ENCODE results near the gene CATSPERZ.
"Not testable (repeated sequence)": the region's sequence is repeated elsewhere in the genome, so short reads cannot be mapped to it uniquely, and the experiment has no call there.

CATSPERZ gene

DNA sequence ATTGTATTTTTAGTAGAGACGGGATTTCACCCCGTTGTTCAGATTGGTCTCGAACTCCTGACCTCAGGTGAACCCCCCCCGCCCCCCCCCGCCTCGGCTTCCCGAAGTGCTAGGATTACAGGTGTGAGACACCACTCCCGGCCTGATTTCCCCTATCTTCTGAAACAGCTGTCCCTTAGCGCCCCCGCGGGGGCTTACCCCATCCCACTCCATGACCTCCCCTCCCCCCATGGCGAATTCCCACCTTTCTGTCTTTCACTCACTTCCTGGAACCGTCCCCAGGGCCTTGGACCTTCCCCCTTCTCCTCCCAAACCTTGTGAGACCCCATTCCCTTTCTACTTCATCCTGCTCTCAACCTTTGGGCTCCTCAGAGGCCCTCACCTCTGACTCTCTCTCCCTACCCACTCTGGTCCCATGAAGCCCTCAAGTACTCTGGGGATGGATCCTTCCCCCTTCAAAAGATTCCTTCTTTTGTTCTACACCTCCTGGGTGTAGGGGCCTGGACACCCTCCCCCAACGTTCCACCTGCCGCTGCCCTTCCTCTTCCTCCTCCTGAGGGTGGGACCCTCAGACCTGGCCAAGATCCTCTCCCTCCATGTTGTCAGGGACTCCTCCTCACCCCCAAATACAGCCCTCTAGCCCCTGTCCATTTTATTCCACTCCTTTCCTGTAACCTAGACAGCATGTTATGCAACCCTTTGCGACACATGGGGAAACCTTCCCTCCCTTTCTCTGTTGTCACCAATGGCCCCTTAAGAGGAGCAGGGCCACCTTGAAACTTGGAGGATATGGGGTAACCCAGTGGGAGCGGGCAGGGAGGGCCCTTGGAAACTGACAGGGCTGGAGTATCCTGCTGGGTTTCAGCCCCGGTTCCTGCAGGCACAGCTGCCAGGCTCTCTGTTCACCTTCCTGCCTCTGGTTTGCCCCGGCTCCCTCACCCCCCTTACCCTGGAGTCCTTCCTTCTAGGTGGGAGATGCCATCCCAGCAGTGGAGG, 18.9 kb downstream of the CATSPERZ start:
- no peak for DNase-seq (ENCODE audit: low read depth in 2 of 2)

DNA sequence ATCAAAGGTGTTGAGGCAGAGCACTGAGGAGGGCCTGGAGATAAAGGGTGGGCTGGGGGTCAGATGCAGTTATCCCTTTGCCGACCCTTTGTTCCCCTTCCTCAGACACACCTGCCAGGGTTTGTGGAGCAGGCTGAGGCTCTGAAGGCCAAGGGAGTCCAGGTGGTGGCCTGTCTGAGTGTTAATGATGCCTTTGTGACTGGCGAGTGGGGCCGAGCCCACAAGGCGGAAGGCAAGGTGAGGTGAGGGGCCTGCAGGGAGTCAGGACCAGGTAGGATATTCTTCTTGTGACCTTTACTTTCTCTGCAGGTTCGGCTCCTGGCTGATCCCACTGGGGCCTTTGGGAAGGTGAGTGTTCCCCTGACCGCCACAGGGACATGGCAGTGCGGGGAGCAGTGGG, 20.4 kb downstream of the CATSPERZ start:
- no peak for DNase-seq (ENCODE audit: low read depth in 2 of 2)

DNA sequence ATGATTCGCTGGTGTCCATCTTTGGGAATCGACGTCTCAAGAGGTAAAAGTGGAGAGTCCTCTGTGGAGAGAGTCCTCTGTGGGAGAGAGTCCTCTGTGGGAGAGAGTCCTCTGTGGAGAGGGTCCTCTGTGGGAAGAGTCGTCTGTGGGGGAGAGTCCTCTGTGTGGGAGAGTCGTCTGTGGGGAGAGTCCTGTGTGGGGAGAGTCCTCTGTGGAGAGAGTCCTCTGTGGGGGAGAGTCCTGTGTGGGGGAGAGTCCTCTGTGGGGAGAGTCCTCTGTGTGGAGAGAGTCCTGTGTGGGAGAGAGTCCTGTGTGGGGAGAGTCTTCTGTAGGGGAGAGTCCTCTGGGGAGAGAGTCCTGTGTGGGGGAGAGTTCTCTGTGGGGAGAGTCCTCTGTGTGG, 20.9 kb downstream of the CATSPERZ start:
- DNase-seq (ENCODE audit: low read depth in 2 of 2) = no peak

DNA sequence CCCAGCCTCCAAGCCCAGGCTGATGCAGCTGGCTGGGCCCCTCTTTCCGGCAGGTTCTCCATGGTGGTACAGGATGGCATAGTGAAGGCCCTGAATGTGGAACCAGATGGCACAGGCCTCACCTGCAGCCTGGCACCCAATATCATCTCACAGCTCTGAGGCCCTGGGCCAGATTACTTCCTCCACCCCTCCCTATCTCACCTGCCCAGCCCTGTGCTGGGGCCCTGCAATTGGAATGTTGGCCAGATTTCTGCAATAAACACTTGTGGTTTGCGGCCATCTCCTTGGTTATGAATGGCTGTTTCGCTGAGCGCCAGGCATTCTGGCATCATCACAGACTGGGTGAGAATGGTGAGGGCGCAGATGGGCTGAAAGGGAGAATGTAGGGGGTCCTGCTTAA, 21.4 kb downstream of the CATSPERZ start:
- DNase-seq (ENCODE audit: low read depth in 2 of 2) = no peak

DNA sequence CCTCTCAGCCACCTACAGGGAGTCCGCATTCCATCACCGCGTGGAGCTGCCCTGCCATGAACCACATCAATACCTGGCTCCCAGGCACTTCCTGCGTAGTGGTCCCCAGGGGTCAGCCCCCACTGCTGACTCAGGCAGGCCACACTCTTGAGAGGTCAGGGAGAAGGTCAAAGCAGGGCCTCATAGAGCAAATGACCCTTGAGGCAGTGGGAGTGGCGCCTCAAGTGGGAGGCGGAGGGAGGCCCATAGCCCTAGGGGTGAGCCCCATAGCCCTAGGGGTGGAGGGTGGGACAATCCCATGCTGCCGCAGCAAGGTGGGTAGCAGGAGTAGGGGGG, 22.7 kb downstream of the CATSPERZ start:
- no peak for DNase-seq (ENCODE audit: low read depth in 2 of 2)

DNA sequence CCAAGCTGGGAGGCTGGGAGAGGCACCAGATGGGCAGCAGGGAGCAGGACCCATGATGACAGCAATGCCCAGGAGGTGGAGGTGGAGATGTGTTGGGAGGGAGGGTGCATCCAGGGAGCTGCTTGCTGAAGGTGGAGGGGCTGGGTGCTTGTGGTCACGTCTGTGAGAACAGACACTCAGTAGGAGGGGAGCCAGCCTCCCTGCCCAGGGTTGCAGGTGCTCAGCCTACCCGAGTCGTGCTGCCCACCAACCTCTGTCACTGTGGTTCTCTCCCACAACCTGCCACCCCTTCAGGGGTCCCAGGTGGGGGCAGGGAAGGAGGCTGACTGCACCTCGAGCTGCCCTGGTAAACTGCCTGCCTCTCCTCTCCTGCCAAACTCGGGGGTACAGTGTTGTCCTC, 23.2 kb downstream of the CATSPERZ start:
- DNase-seq (ENCODE audit: low read depth in 2 of 2) = no peak

DNA sequence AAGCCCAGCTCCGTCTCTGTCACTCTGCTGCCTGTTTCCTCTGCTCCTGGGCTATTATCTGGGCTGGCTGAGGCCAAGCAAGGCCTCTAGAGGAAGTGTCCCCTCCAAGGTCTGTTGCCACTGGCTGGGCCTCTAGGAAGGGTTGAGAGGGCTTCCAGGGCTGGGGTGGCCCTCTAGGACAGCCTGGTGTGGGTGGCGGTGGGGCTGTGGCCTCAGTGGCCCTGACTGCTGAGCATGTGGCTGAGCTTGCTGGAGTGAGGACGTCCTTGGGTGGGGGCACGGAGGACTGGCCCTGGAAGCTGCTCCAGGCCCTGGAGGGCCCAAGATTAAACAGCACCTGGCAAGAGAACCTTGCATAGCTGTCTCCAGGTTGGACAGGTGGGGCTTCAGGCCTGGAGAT, 23.8 kb downstream of the CATSPERZ start:
- DNase-seq (ENCODE audit: low read depth in 2 of 2) = not testable (repeated sequence)

DNA sequence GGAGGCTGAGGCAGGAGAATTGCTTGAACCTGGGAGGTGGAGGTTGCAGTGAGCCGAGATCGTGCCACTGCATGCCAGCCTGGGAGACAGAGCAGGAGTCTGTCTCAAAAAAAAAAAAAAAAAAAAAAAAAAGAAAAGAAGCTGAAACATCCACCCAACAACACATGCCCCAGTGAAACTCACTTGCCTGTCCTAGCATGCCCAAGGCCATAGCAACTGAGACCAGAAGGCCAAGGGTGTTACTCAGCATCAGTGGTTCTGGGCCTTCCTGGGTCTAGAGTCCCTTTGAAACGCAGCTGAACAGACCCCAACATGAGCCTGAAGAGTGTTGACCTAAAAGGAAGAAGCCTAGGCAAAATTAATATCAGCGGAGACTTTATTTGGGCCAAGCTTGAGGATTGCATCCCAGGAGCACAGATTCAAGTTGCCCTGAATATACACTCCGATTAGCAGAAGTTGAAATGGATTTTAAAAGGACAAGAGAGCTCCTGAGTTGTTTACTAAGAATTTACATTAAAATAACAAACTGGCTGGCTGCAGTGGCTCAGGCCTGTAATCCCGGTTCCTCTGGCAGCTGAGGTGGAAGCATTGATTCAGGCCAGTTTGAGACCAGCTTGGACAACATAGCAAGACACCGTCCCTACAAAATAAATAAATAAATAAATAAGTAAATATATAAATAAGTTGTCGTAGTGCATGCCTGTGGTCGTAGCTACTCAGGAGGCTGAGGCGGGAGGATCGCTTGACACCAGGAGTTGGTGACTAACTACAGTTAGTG, 24.7 kb downstream of the CATSPERZ start:
- no peak for DNase-seq (ENCODE audit: low read depth in 2 of 2)

DNA sequence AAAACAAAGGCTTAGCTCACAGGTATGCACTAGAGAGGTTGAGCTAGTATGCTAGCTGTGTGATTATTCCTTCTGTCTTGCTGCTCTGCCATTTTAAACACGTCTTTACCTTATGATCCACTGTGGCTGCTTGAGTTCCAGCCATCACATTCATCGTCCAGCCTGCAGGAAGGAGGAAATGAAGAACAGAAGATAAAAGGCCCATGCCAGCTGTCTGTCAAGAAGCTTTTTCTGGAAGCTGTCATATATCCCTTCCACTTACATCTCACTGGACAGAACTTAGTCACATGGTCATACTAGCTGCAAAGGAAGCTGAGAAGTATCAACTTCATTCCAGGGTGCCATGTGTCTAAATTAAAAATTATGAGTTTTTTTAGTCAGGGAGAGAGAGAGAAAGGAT, 27.2 kb downstream of the CATSPERZ start:
- DNase-seq (ENCODE audit: low read depth in 2 of 2) = no peak

DNA sequence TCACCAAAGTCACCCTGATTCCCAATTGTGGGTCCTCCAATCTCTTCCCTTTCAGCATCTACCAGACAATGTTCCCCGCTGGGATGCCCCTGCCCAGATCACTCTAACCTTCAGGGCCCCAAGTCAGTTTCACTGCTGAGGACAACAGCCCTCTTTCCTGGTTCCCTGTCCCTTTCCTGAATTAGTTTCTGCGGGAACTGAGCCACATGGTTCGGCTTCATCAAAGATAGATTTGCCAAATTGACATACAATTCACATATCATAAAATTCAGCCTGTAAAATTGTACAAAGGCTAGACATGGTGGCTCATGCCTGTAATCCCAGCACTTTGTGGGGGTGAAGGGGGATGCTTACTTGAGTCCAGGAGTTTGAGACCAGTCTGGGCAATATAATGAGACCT, 27.8 kb downstream of the CATSPERZ start:
- no peak for DNase-seq (ENCODE audit: low read depth in 2 of 2)

DNA sequence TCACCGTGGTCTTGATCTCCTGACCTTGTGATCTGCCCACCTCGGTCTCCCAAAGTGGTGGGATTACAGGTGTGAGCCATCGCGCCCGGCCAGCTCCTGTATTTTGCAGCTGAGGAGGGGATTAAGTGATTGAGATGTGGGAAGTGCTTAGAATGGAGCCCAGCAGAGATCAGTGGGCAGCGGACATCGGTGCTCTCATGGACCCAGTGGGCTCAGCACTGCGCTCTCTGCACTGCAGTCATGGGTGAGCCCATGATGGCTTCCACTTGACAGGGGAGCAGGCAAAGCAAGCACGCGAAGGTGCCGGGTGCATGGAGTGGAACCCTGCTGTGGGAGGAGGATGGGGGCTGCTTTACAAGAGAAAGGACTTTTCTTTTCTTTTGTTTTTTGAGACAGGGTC, 30.7 kb downstream of the CATSPERZ start:
- DNase-seq (ENCODE audit: low read depth in 2 of 2) = no peak

DNA sequence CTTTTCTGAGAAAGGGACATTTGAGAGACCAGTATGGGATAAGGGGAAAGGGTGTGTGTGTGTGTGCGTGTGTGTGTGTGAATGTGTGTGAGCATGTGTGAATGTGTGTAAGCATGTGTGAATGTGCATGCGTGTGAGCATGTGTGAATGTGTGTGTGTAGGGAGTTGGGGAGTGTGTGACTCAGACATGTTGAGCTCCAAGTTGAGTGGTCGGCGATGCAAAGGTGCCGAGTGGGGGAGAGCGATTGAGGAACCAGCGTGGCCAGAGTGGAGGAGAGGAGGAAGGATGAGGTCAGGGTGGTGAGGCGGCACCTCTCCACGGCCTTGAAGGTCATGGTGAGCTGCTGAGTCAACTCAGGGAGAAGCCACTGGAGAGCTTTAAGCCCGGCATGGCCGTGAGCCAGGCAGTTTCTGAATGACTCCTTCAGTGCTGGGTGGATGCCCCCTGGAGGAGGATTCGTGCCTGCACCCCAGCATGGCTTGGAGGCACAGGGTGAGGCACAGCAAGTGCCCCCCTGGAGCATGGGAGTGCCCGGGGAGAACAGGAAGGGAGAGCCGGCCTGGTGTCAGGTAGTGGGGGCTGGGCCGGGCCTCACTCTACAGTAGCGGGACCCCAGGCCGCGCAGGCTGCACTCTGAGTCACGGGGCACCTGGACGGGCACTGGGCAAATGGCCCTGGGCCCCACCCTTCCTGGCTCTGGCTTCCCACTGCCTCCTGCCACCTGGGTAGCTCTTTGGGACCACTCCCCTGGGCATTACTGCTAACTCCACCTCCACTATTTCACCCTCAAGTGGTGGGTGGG, 31.6 kb downstream of the CATSPERZ start:
- DNase-seq (ENCODE audit: low read depth in 2 of 2) = peak; percentile 44 to 46

DNA sequence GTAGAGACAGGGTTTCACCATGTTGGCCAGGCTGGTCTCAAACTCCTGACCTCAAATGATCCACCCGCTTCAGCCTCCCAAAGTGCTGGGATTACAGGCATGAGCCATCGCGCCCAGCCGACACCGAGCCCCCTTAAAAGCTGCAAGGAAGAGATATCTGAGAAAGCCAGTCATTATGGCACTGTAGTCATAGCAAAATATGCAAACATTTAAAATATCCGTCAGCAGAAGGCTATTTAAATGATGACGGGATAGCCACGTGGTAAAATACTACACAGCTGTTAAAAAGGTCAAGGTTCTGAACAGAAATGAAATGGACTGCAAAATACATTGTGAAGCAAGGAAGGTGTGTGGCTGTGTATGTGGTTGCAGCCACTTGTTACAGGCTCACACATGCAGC, 33.4 kb downstream of the CATSPERZ start:
- DNase-seq (ENCODE audit: low read depth in 2 of 2) = no peak

DNA sequence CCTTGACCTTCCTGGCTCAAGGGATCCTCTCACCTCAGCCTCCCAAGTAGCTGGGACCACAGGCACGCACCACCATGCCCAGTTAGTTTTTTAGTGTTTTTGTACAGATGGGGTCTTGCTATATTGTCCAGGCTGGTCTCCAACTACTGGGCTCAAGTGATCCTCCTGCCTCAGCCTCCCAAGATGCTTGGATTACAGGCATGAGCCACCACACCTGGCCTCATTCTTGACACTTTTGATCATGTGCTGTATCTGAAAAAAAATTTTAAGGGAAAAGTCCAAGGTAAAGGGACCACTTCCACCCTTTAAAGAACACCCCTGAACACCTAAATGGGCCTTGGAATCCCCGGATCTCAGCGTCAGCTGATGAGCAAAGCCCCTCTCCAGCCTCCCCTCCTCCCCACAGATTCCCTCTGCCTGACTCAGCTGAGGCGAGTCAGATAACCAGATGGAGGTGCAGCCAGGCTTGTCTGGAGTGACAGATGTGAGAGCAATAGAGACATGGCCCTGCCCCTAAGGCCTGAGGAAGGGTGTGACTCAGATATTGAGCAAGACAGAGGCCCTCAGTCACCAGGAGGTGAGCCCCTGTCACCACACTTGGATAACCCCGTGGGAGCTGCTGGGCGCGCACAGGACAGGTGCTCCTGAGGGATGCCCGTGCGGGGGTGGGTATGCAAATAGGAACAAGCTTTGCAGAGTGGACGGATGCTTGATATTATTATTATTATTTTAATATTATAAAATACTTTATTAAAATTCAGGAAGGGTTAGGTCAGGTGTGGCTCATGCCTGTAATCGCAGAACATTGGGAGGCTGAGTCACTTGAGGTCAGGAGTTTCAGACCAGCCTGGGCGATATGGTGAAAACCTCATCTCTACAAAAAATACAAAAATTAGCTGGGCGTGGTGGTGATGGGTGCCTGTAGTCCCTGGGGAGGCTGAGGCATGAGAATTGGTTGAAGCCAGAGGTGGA, 34.9 kb downstream of the CATSPERZ start:
- DNase-seq (ENCODE audit: low read depth in 2 of 2) = no peak

DNA sequence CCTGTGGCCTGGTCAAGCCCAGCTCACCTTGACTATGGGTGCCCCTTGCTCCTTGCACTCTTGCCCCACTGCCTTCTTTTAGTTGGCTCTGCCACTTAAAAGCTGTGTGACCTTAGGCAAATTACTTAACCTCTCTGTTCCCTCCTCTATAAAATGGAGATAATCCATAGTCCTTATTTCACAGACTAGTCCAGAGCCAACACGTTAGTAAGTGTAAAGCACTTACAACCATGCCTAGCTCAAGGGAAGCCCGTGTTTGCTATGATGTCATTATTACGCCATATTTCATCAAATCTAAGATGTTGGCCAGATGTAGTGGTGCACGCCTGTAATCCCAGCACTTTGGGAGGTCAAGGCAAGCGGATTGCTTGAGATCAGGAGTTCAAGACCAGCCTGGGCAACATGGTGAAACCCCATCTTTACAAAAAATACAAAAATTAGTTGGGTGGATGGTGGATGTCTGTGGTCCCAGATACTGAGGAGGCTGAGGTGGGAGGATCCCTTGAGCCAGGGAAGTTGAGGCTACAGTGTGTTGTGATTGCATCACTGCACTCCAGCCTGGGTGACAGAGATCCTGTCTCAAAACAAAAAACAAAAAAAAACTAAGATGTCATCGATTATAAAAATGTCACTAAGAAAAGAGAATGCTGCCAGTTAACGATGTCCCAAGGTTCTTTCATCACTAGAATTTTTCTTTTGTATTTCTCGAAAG, 37.5 kb downstream of the CATSPERZ start:
- DNase-seq (ENCODE audit: low read depth in 2 of 2) = no peak

DNA sequence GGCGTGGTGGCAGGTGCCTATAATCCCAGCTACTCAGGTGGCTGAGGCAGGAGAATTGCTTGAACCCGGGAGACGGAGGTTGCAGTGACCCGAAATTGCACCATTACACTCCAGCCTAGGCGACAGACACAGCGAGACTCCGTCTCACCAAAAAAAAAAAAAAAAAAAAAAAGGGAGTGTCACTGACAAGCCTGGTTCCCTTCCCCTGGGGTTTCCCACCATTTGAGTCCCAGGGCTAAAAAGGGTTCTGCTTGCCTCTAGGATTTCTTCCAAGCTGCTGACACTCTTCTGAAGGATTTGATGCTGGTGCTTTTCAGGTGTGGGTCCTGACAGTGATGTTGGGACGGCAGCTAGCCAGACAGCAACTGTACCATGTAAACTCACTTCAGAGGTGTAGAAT, 38.6 kb downstream of the CATSPERZ start:
- DNase-seq (ENCODE audit: low read depth in 2 of 2) = no peak

DNA sequence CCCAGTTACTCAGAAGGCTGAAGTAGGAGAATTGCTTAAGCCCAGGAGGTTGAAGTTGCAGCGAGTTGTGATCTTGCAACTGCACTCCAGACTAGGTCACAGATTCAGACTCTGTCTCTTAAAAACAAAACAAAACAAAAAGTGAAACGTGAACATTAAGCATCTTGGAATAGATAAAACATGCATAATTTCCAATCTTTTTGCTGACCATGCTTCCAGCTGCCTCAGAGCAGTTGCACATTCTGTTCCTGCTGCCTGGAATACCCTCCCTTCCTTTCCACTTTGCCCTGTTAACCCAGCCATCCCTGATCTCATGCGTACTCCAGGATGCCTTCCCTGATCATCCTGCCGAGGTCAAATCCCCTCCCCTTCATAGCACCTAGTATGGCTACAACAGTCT, 39.1 kb downstream of the CATSPERZ start:
- DNase-seq (ENCODE audit: low read depth in 2 of 2) = no peak

DNA sequence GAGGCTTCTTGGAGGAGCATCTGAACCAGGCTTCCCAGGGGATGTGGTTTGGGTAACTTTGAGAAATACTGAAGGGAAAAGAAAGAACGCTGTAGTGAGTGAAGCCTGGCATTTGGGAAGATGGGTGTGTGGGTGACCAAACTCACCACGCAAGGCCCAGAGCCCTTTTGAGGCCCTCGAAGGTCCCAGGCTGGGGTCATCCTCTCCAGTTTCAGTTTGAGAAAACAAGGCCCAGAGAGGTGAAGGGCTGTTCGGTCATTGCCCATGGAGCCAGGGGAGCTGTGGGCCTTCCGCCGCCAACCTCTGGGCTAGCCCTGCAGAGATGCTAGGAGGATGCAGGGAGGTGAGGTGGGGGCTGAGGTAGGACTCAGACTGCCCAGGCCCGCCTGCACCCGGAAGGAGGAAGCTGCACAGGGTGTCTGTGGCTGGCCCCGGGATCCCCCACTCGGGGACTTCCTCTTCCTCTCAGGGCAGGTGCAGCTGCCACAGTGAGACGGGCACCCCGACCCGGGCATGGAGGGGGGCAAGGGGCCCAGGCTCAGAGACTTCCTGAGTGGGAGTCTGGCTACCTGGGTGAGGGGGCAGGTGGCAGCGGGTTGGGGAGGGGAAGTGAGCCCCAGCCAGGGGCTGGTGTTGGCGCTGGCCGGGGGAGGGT, 39.7 kb downstream of the CATSPERZ start, which contains the start of gene CCDC88B:
Gene CCDC88B (plus strand): TSS at position 451 of the 655 bp plus-strand sequence. CDS start 63 bp downstream, at position 514.
- DNase-seq (ENCODE audit: low read depth in 2 of 2) = peak; percentile 71 to 75

DNA sequence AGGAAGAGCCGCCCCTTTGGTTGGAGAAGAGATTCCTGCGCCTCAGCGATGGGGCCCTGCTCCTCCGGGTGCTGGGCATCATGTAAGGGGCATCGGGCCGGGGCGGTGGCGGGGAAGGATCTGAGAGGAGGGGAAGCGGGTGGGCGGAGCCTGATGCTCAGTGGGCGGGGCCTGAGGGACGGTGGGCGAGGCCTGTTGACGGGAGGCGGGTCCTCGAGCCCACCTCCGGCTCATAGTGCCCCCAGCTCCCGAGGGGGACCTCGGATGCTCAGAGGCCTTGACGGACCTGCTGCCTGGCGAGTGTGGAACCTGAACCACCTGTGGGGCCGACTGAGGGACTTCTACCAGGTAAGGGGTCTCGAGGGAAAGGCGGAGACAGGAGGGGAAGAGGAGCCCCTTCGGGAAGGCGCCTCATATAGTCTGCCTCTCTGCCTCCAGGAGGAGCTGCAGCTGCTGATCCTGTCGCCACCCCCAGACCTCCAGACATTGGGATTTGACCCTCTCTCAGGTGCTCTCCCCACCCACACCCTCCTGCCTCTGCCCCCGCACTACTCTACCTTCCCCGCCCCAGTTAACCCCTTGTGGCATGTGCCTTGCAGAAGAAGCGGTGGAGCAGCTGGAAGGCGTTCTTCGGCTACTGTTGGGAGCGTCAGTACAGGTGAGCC, 40.6 kb downstream of the CATSPERZ start:
- peak; percentile 63 to 70 for DNase-seq (ENCODE audit: low read depth in 2 of 2)
